Eye (tissue), 1 donor: ENCODE measurements around the gene PRKCH.

Experiments
- DNase-seq: peaks from one replicate; pipeline ENCODE4 v3.0.0-alpha.2; 2015

The PRKCH gene

DNA sequence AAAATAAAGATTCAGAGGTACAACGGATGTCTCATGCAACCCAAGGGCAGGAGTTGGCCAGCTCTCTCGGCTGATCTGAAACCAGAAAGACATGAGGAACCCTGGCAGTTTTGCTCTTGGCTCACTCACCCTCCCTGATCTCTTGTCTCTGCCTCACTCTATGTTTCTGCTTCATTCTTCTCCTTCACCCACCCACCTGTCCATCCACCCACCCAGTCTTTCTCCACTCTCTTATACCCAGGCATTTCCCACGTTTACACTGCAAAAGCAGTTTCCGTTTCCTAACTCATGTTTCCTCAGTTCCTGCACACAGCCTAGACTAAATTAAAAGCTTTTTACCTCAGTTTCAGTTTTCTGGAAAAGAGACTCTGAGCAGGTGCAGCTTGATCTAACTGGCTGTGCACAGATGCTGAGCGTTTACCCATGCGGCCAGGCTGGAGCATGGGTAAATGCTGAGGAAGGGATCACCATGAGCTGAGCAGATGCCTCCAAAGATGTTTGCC is 157.6 kb downstream of the PRKCH start:
- DNase-seq = no peak

DNA sequence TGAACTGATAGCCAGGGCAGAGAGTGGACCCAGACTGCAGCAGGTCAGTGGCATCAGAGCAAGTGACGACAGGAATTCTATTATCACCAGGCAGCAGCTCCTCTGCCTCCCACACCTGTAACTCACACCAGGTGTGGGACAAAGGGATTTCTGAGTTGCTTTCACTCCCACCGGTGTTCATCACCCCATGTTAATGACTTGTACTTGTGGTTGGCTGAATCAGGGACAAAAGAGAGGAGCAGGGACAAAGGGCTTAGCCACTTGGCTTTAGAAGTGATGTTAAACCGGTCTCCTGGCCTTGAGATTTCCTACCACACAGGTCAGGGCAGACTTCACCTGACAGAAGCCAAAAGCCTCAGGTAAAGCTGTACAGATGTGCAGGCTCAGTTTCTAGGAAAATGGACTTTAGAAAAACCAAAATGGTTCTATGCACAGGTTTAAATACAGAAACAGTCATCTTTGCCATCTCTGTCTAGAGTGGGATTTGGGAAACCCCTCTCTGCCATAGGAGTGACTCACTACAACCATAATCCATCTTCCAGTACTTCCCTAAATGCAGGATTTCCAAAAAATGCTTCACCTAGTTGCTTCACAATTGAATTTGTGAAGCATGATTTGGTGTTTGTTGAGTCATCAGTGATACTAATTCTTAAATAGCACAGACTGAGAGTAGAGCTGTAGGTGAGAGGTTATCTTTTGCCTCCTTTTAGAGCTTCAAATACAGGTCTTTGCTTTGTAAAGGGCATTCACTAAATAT is 158.5 kb downstream of the PRKCH start:
- no peak for DNase-seq

DNA sequence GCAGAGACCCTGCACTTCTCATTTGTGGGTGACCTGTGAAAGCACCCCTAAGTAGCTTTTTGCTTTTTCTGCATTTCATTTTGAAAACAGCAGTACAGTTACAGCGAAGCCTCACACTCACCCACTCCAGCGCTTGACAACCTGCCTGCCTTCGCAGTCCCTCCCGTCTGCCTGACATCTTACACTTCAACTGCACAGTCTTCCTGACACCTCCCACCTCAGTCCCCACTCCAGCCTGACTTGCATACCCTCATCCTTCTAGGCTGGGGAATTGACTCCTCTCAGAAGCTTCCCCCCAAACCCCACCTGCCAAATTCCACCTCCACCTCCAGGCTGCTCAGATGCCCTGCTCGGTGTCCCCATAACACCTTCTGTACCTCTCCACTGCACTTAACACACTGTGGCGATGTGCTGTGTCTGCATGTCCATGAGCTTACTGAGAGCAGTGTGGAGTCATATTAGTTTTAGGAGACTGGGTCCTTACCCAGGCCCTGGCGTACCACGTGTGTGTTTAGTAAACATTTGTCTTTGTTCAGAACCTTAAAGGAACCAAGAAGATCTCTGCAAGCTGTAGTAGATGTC is 159.4 kb downstream of the PRKCH start:
- DNase-seq = no peak

DNA sequence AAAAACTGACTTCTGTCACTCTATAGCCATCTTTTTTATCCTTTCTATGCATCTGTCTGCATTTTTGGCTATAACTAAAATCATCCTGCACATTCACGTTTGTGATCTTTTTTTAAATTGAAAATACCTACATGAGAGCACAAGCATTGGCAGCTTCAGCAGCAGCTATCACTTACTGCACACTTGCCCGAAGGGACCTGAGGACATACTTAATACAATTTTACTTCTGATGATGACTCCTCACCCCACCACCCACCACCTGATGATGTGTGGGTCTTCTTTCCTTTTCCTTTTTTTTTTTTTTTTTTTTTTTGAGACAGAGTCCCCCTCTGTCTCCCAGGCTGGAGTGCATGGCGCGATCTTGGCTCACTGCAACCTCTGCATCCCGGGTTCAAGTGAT is 160.3 kb downstream of the PRKCH start:
- DNase-seq = no peak

DNA sequence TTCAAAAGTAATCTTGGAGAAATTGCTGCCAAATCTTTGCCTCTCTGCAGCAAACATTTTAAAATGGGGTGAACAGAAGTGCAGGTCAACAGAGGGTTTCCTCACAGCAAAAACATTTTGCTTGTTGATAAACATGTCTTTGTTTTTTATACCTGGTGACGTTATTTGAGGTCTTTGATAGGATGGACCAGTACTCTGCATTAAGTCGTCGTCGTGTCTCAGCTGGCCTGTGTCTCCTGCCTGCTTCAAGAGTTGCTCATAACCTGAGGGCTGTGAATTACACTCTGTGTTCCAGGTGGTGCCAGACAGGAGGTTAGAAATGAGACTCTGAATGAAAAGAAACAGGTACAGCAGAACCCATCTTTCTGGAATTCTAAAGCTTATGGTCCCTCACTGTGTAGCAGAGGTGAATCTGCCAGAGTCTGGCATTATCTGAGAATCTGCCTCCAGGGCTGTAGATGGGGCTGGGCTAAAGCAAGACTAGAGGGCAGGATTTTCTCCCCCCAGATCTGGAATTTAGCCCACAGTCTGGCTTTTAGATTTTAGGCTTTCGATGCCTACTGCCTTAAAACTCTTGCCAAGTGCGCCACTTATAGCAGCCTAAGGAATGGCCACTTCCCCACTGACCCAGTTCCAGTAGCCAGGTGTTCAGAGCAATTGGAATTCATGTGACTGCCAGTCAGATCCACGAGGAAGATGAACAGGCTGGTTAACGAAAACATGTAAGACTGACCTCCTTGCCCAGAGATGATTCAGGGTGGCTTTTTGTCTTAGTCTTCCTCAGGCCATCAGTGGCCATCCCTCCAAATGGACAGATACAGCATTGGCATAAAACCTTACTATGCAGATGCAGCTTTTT is 161.2 kb downstream of the PRKCH start:
- DNase-seq = no peak

DNA sequence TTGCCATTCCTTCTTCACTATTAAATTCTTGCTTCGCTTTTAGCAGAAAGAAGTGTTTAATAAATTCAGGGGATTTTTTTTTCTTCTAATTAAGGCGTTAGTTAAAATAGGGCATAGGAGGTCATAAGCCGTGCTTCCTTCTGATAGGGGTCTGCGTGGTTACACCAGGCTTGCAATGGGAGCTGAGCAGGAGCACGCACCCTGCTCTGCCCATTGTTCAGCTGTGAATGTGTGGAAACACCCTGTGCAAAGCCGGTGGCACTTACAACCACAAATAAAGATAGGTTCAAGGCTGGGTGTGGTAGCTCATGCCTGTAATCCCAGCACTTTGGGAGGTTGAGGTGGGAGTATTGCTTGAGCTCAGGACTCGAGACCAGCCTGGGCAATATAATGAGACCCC is 162.1 kb downstream of the PRKCH start:
- no peak for DNase-seq

DNA sequence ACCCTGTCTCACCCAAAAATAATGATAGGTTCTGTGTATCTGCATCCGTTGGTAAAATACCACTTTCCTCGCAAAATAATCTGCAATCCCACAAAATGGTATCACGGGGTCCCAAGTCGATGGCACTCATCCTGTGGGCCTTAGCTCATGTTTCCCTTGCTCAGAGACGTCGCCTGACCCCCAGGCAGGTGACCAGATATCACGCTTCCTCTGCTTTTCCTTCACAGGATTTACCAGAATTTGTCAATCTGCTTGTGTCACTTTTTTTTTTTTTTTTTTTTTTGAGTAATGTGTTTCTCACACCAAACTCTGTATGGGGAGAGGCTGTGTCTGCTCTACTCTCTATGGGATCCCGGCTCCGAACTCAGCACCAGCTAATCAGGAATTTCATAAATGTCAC is 162.7 kb downstream of the PRKCH start:
- no peak for DNase-seq

DNA sequence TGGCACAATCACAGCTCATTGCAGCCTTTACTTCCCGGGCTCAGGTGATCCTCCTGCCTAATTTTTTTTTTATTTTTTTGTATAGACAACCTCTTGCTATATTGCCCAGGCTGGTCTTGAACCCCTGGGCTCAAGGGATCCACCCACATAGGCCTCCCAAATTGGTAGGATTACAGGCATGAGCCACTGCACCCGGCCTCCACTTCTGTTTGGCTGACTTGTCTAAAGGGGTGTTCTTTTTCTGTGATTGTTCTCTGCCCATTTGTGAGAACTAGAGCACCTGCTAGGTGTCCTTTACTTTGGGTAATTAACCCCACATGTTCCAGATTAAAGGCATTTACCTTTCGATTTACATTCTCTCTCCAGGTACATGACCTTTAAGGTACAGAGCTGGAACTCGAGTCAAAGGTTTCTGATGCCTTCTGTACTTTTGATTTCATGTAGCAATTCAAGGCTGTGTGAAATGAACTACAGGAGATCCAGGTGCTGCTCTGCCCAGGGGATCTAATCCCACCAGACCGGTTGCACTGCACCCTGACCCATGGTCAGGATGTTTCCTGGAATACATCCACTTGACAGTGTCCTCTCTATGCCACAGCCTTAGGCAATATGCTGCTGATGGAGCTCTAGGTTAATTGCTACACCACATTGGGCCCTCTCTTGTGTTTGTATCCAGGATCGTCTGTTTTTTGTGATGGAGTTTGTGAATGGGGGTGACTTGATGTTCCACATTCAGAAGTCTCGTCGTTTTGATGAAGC is 163.6 kb downstream of the PRKCH start:
- no peak for DNase-seq

DNA sequence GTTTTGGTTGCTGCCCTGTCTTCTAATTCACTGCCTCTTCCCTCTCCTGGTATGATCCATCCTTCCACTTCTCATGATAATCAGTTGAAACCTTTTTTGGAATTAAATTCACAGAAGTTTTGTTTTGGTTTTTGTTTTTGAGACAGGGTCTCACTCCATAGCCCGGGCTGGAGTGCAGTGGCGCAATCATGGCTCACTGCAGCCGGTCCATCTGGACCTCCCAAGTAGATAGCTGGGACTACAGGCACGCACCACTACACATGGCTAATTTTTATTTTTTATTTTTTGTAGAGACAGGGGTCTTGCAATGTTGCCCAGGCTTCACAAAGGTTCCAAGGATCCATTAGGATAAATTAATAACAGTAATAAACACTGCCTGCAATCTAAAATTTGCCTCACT is 164.3 kb downstream of the PRKCH start:
- no peak for DNase-seq

DNA sequence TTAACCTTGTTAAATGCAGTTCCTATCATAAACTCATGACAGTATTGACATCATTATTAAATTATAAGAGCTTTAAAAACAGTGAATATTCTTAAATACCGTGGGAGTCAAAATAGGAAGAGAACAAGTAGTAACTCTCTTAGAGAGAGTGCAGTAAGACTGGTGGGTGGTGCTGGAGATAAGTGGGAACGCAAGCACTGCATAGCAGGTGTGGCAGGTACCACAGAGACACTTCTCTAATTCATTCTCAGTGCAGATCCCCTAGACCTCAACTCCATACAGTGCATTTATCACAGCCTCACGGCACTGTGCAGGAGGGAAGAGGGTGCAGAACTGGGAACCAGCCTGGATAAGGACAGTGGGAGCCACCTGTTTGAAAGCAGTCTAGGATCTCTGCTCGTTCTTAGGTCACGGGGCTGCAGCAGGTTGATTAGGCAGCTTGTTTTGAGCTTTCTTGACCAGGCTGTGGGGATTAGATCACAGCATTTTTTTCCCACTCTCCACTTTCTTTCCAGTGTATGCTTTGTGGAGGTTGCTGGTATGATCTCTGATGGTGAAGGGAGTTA is 165.6 kb downstream of the PRKCH start:
- no peak for DNase-seq

DNA sequence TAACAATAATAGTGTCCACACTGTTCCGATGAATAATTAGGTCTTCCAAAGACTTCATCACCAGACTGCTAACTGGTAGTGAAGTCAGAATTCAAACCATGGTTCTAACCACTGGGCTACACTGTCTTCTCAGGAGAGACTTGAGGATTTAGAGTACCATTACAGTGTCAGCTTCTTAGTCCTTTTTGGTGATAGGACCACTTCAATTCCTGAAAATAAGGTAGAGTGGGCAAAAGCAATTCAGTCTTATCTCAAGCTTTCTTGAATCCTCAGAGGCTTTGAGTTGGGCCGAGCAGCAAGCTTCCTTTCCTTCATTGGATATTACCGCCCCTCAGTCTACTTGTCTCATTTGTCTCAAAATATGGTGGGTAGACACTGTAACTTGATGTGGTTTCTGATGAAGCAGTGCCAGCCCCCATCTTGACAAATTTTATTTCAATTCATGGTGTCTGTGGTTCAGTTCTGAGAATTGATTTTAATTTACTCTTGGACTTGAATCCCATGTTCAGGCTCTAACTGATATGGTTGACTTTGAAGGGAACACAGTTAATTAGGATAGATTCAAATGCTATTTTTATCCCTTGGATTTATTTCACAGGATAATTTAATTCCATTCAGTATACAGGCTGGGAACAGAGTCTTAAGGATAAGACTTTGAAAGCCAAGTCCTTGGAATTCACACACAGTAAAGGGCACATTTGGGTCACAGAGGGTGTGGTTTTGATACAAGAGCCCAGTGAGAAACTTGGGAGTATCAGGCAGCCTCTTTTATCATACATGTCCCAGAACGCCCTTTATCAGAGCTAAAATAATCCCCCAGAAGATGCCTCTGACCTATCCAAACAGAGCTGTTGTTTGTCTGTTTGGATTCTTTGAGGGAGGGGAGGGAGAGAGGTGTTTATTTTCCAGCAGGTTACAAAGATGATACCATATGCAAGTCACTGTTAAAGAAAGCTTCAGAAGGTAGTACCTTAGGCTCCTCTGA is 167.3 kb downstream of the PRKCH start:
- no peak for DNase-seq

DNA sequence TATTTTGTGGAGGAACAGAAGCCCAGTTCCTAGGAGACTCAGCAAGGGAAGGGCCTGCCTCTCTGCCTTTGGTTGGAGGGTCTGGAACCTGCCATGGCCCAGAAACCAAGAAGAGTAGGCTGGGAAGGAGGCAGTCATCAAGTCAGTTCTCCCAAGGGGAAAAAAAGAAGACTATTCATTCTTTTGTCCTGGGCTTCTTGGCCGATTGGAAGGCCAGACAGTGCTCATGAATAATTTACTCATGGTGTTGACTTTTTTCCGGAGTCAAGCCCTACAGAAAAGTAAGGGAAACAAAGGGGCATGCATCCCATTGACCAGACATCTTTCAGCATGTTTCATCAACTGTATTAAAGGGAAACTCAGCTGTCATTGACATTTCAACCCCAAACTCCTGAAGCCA is 168.1 kb downstream of the PRKCH start:
- no peak for DNase-seq

DNA sequence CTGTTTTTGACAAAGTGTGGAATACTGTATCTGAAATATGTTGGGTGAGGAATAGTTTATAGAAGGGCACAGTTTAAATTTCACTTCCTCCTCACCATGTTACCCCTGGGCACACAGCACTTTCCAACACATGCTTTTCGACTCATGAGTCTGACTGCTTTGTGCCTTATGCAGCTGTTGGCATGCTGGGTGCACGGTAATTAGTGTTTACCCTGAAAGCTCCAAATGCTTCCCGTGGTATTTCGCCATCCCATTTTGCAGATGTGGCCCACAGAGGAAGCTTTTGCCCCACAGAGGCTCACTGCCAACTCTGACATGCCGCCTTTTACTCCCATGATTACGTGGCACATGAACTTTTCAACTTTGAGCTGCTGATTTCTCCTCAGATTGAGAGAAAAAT is 168.6 kb downstream of the PRKCH start:
- DNase-seq = no peak

DNA sequence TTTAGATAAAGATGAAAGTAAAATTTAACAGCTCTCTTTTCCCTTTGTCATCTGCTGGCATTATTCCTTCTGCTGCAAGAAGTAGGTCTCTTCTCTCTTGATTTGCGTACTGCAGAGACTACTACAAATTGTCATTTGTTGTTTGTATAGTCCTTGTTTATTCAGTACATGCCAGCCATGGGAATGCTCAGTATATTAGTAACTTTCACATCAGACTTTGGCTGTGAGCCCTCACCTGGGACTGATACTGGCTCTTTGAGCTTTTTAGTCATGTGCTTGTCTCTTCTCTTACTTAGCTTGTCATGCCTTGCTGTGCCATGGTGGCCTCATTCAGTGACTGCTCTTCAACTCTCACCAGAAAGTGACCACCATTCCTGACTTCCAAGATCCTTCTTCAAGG is 169.8 kb downstream of the PRKCH start:
- no peak for DNase-seq

DNA sequence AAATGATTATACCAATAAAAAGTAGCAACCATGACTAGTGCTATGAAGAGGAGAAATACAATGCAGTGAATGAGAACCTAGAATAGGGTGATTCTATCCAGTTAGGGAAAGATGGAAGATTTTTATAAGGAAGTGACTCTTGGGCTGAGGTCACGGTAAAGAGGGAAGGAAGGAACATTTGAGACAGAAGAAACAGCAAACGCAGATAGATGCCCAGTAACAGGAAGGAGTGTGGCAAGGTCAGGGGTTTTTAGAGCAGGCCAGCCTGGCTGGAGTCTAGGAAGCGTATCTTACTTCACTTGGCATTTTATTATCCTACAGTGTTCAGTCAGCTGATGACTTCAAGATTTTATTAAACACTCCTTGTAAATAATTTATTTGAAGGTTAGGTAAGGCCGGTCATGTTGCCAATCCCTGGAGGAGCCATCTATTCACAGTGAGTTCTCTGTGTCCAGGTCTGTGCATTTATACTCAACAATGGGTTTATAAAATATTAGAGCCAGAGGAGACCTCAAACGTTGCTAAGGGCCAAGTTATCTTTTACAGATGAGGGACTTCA is 170.6 kb downstream of the PRKCH start:
- no peak for DNase-seq

DNA sequence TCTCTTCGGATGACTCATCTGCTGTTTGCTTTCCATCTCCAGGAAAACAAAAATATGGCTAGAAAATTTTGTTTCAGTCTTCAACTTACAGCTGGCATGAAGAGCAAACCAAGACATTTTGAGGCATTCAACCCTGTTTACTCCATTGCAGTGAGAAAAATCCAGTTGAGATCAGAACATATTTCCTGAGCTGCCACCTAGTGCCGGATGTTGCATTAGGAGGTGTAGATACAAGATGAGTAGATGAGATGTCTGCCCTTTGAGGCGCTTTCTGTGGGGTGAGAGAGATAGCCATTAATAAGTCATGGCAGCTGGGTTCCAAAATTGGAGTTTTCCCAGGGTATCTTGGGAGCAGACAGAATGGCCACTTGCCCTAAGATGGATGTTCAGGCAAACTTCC is 171.1 kb downstream of the PRKCH start:
- no peak for DNase-seq

DNA sequence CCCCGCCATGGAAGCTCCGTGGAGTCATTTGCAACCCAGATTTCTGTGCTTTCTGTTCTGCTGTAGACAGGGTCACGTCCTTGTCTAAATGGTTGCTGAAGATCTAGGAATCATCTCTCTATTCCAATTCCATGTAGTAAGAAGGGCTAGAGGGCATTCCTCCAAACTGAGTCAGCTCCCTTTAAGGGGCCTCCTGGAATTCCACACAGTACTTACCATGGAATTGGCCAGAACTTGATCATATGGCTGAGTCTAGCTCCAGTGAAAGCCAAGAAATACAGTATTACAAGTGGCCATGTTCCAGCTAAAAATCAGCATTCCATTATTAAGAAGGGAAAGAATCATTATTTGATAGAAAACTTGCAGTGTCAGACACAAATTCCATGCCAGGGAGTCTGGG is 171.9 kb downstream of the PRKCH start:
- DNase-seq = peak; percentile 50

DNA sequence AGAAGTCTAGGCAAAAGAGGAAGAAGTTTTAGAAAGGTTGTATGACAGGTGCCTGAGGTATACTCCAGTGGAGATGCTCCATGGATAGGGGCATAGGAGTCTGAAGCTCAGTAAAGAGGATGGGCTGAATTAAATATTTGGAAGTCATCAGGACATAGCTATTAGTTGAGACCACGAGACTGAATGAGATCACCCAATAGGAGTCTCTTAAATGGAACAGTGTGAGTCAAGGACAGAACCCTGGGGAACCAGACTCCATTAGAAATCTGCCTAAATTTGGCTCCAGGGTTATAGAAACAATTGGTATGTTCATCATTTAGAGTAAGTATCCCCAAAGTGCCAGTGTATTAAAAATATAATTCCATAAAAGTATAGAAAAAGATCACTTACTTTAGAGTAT is 172.6 kb downstream of the PRKCH start:
- no peak for DNase-seq

DNA sequence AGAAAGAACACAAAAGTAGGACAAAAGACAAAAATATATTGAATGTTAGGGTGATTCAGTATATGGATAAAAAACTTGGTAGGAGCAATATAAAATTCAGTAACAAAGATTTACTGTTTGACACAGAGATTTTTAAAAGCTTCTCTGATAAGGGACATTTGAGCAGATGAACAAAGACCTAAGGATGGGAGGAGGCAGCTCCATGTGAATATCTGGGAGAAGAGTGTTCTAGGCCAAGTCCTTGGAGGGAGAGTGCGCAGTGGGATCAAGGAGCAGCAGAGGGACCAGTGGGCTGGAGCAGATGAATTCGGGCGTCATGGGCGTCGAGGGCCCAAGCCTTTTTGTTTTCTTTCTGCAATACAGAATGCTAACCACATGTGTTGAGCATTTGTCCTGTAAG is 174.4 kb downstream of the PRKCH start:
- no peak for DNase-seq

DNA sequence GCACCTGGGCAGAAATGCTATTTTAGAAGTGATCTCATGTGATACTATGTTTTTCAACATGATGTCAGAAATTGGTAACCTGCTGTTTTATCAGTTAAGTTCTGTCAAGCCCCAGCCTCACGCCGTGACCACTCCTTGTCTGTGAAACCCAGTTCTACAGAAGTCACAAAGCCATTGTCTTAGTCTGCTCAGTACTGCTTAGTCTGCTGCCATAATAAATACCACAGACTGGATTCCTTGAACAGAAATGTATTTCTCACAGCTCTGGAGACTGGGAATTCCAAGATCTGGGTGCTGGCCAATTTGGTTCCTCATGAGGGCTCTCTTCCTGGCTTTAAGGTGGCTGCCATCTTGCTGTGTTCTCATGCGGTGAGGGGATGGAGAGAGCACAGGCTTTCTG is 176.9 kb downstream of the PRKCH start:
- DNase-seq = no peak

DNA sequence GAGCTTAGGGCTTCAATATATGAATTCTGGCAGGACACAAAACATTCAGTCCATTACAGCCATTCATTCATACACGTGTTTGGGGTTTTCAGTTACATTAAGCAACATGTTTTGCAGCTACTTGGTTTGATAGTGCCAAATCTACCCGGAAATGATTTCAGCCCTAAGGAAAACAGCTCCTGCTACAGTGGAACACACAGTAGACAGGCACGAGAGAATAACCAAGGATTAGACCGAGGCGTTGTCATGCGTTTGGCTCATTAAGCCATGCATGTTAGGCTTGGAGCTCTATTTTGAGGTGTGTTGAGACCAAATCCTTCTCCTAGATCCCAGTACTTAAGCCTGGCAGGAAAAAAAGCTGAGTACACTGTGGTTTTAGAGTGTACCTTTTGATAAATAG is 177.4 kb downstream of the PRKCH start:
- DNase-seq = no peak
